ENCODE results near the gene XYLT1. TPM values are rescaled to one million over a fixed set of nuclear protein-coding genes. Genes with fewer than 3 reads are reported as not detected.

XYLT1 gene
- total and polyA plus RNA-seq, 10 of the 15 experiments (the other 5 are each of a cell fraction or from before 2014, with no cell fraction given), result 0.88 to 14.8 (median 5.8) TPM

DNA sequence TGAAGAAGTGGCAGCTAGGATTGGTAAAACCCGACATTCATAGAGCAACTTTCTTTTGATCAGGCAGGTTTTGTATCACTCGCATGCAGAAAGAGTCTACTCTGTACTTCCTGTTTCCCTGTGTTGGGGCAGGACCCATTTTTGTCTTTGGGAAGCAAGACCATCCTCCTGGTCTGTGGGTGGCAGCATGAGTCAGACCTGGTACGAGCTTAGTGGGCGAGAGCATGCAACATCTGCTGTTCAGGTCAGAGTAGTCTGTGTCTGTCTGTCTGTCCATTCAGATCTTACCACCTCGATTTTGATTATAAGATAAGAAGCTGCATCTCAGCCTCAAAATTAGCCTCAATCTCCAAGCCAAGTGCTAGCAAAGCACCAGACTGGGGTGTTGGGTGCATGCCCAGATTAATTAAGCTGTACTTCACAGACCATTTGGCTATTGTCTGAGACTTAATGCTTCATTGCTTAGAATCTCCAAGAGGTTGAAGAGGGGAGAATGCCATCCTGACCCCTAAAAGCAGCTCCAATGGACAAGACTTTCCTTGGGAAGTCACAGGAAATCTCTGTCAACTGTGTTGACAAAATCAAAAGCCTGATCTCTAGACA is 110.9 kb downstream of the XYLT1 start:
- ChIA-PET SMC1A (ENCODE audit: uncharacterized antibody, unreplicated experiment) (interaction anchor here (0.8 to 22.0 kb wide), 18 partner anchors 8 to 116 kb away, joined by 3 to 303 read pairs (median 3); no protein-coding TSS in a partner anchor), POLR2A (interaction anchor here (0.6 to 3.1 kb wide), 4 partner anchors 10 to 65 kb away, joined by 4 to 16 read pairs (median 10); no protein-coding TSS in a partner anchor), CTCF (interaction anchor here (0.6 to 3.4 kb wide), 14 partner anchors 9 to 499 kb away, joined by 3 to 16 read pairs (median 3); no protein-coding TSS in a partner anchor), RAD21 (ENCODE audit: unreplicated experiment) (interaction anchor here (0.8 to 3.3 kb wide), 11 partner anchors 10 to 219 kb away, joined by 3 to 15 read pairs (median 4); no protein-coding TSS in a partner anchor)
- Histone ChIP-seq H3K27ac (ENCODE audit: control insufficient read depth, insufficient read depth) (no peak overlapping the region), H3K9ac (ENCODE audit: control insufficient read depth, insufficient read depth, low read length) (no peak overlapping the region), H3K27me3 (replicated peaks in 1 of 2; ENCODE audit: control insufficient read depth in 2 of 2, insufficient read depth in 2 of 2, low read length in 1 of 2) (no peaks in the 10 kb centered on the region), H3K4me3 (no peak overlapping the region), H2AFZ (ENCODE audit: control insufficient read depth, low read depth, low read length) (no peak overlapping the region), H3K79me2 (ENCODE audit: control insufficient read depth, insufficient read depth, low read length) (no peaks in the 10 kb centered on the region), H3K9me3 (replicated peaks; ENCODE audit: control insufficient read depth, insufficient read depth, low read length) (no peaks in the 10 kb centered on the region), H4K20me1 (ENCODE audit: control insufficient read depth, insufficient read depth) (no peaks in the 10 kb centered on the region), H3K4me2 (ENCODE audit: control insufficient read depth, insufficient read depth) (no peak overlapping the region), H3K4me1 (ENCODE audit: control insufficient read depth, insufficient read depth, low read length) (peaks cover 9% of the 10 kb centered on the region), H3K36me3 (ENCODE audit: control insufficient read depth in 2 of 2, insufficient read depth in 2 of 2, low read length in 1 of 2) (peaks cover 0 to under 1% of the 10 kb centered on the region in 2 experiments; a peak in 1 of 4 replicates)
- DNase-seq (ENCODE audit: low read depth, low spot score) (no peak), ATAC-seq (peak; percentile 80), FAIRE-seq (no peak)
- no TSS peak for BruUV-seq (replicated peaks)
- in situ Hi-C loops (cut with MboI) (no loop called here), intact Hi-C loops (cut with micrococcal nuclease; ENCODE audit: unreplicated experiment) (no loop called here)
- 18% methylated on average over 5 of the region's 5 CpGs for WGBS (ENCODE audit: insufficient coverage, insufficient replicate concordance, low lambda C conversion rate, missing lambda C conversion rate)
- TF ChIP-seq TCF12 (IDR thresholded peaks at IDR 0.05; ENCODE audit: low read depth, low read length), result 0 out of 2 replicates have a peak, but pooled peaks have one; percentile 41
- no peak for TF ChIP-seq NRF1 (conservative IDR thresholded peaks at IDR 0.05; ENCODE audit: low read depth, low read length)
- TF ChIP-seq EGR1 (IDR thresholded peaks at IDR 0.05; ENCODE audit: borderline replicate concordance in 1 of 2, low read depth in 2 of 2, low read length in 2 of 2), result 0 out of 3 replicates have a peak, but pooled peaks of 1 of the 2 experiments have one; percentile 31
- no peak for TF ChIP-seq RCOR1 (conservative IDR thresholded peaks at IDR 0.05; ENCODE audit: low read depth, low read length)
- TF ChIP-seq SMAD5 (IDR thresholded peaks at IDR 0.05; ENCODE audit: low read depth), result no peak
- TF ChIP-seq NFXL1 (IDR thresholded peaks at IDR 0.05; ENCODE audit: borderline replicate concordance), result no peak
- TF ChIP-seq KLF5 (IDR thresholded peaks at IDR 0.05; ENCODE audit: partially characterized antibody), result no peak
- no peak for TF ChIP-seq ZNF24 (IDR thresholded peaks at IDR 0.05)
- no peak for TF ChIP-seq JUND (IDR thresholded peaks at IDR 0.05; ENCODE audit: low read depth, low read length)
- TF ChIP-seq MYB (IDR thresholded peaks at IDR 0.05; ENCODE audit: borderline replicate concordance, low read depth, low read length), result no peak
- 0 out of 2 replicates have a peak, but pooled peaks have one; percentile 17 for TF ChIP-seq PAX5 (IDR thresholded peaks at IDR 0.05; ENCODE audit: borderline replicate concordance, low read depth, low read length)
- no peak for TF ChIP-seq SMC3 (IDR thresholded peaks at IDR 0.05; ENCODE audit: borderline replicate concordance, low read length)
- 0 out of 2 replicates have a peak, but pooled peaks have one; percentile 9 for TF ChIP-seq MEF2A (IDR thresholded peaks at IDR 0.05; ENCODE audit: insufficient read depth, low read depth, low read length)
- TF ChIP-seq KDM1A (IDR thresholded peaks at IDR 0.05; ENCODE audit: borderline replicate concordance), result no peak
- TF ChIP-seq MEF2B (IDR thresholded peaks at IDR 0.05; ENCODE audit: partially characterized antibody, poor library complexity, severe bottlenecking), result no peak
- TF ChIP-seq IKZF1 (conservative IDR thresholded peaks at IDR 0.05), result peak; percentile 63
- TF ChIP-seq, protein P1, sequence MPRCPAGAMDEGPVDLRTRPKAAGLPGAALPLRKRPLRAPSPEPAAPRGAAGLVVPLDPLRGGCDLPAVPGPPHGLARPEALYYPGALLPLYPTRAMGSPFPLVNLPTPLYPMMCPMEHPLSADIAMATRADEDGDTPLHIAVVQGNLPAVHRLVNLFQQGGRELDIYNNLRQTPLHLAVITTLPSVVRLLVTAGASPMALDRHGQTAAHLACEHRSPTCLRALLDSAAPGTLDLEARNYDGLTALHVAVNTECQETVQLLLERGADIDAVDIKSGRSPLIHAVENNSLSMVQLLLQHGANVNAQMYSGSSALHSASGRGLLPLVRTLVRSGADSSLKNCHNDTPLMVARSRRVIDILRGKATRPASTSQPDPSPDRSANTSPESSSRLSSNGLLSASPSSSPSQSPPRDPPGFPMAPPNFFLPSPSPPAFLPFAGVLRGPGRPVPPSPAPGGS (IDR thresholded peaks at IDR 0.05; ENCODE audit: borderline replicate concordance, insufficient read depth, low read depth, low read length, poor library complexity, severe bottlenecking), result no peak
- TF ChIP-seq GATAD2B (conservative IDR thresholded peaks at IDR 0.05; ENCODE audit: low read depth), result no peak
- TF ChIP-seq EED (IDR thresholded peaks at IDR 0.05; ENCODE audit: low read depth), result peak; percentile 58
- TF ChIP-seq SPI1 (IDR thresholded peaks at IDR 0.05; ENCODE audit: borderline replicate concordance, insufficient read depth, low read depth, low read length), result 0 out of 2 replicates have a peak, but pooled peaks have one; percentile 12

Data from GM12878 (cell line).